DMS 273 (cell line): ENCODE data around the gene TMEM237.
"Not testable (repeated sequence)": the region's sequence is repeated elsewhere in the genome, so short reads cannot be mapped to it uniquely, and the experiment has no call there.

Experiments used
- DNase-seq: peaks from one replicate; lab custom pipeline; 2025; ENCODE audit not compliant: unreplicated experiment; lab: John Stamatoyannopoulos, UW

Gene TMEM237, protein sequence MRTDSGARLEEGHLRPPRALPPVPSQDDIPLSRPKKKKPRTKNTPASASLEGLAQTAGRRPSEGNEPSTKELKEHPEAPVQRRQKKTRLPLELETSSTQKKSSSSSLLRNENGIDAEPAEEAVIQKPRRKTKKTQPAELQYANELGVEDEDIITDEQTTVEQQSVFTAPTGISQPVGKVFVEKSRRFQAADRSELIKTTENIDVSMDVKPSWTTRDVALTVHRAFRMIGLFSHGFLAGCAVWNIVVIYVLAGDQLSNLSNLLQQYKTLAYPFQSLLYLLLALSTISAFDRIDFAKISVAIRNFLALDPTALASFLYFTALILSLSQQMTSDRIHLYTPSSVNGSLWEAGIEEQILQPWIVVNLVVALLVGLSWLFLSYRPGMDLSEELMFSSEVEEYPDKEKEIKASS

DNA sequence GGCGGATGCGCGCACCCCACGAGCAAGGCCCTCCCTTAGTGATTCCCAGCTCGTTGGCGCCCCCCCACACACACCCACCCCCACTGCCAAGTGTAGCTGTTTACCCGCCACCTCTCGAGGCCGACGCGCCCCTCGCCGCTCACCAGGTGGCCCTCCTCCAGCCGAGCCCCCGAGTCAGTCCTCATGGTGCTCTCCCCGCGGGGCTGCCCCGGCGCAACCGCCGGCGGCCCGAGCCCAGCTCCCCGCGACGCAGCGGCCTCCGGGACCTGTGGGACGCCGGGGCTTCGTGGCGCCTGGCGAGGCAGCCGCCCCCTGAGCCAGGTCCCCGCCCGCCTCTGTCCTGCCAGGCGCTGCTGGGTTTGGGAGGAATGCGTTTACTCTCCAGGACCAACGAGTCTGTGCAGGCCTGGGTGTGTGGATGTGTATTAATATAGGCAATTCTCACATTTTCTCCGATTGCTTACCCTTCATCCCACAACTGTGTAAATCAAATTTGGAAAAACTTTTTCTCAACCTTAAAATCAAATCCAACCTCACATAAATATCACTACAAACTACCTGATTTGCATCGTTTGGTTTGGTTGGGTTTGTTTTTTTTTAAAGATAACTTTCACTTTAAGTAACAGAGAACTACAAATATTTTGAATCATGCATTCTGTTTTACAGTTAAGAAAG, at the start of gene TMEM237:
TMEM237 (minus strand) TSS at position 288 of the 675 bp plus-strand sequence; CDS start at position 185, 103 bp downstream.
- DNase-seq, result peak; percentile 83

DNA sequence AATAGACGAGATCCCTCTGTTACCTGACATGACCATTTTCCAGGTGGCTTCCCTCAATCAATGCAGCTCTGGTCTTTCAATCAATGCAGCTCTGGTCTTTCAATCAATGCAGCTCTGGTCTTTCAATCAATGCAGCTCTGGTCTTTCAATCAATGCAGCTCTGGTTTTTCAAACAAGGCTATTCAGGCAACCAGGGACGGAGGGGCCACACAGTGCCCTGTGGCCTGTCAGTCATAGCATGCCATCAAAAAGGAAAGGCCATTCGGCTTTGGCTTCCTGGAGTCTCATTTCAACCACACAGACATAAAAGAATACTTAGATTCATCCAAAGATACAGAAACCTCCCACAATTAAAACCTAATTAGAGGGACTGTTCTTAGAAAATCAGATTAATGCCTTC, 41.9 kb upstream of the TMEM237 start:
- no peak for DNase-seq

DNA sequence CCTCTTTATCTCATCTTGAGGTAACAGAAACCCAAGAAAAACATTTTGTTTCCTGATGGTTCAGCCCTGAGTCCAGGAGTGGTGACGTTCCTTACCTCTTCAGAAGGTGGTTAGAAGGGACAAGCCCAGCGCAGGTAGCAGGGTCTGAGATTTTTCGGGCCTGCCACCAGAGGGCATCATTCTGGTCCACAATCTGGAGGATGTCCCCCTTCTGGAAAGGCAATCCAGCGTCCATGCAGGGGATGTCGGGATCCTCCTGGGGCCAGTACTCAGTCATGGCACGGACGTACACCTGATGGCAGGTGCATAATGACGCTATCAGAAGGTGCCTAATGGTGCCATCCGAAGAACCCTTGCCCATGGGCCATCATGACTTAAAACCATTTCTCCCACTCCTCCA, 37.4 kb upstream of the TMEM237 start:
- DNase-seq, result peak; percentile 40

DNA sequence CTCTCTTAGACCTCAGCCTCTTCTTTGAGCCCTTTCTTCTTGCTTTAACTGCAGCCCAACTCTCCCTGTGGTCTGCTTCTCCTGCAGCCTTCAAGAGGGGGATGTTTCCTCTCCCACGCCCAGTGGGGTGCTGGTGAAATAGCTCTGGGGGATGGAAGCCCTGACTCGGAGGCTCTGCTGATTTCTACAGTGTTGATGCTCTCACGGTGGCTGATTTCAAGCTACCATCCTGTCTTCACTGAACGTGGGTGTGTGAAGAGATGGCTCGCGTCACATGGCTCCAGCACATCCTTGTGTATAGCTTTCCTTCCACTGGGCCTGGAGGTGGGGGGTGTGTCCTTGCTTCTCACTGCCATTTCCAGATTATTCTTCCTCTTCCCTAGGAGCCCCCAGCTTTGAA, 35.1 kb upstream of the TMEM237 start:
- no peak for DNase-seq

DNA sequence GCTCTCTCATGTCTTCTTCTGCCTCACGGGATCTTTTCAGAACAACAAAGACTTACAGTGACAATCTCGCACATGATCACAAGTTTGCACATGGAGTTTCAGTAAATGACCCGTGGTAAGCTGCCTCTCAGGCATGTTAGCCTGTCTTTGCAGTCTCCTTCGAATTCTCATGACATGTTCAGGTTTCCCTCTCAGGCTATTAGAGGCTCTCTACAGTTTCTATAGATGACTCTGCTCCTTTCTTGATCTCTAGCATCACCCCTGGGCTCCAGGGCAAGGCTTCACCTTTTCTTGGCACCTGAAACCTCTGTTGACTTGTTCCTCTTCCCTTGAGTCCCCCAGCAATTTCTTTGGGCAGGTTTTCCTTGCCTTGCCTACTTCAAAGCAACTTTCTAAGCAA, 32.2 kb upstream of the TMEM237 start:
- no peak for DNase-seq

DNA sequence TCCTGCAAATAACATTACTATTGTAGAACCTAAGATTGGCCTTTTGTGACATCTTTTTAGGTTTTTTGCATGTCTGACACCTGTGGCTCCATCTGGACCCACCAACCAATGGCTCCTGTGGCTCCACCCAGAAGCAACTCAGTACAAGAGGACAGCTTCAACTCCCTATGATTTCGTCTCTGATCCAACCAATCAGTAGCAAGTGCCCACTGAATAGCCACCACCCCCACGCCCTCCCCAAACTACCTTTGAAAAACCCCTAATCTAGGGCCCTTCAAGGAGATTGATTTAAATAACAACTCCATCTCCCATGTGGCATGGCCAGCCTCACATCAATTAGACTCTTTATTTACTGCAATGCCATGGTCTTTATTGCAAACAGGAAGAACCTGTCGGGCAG, 31.5 kb upstream of the TMEM237 start:
- DNase-seq, result no peak

DNA sequence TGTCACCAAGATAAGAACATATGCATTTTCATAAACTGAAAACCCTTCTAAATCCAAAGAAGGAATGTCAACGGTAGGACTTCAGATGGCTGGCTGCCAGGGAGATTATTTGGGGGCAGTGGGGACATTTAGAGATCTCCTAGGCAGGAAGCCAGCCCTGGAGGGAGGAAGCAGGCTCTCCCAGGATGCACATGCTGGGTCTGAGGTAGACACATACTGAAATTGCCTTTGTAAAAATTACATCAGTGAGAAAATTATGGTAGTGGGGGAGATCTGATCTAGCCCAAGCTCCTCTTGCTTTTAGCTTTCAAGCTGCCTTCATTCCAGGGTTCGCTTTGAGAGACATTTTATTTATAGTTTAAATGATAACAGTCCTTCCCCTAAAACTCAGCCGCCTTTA, 31.0 kb upstream of the TMEM237 start:
- no peak for DNase-seq

DNA sequence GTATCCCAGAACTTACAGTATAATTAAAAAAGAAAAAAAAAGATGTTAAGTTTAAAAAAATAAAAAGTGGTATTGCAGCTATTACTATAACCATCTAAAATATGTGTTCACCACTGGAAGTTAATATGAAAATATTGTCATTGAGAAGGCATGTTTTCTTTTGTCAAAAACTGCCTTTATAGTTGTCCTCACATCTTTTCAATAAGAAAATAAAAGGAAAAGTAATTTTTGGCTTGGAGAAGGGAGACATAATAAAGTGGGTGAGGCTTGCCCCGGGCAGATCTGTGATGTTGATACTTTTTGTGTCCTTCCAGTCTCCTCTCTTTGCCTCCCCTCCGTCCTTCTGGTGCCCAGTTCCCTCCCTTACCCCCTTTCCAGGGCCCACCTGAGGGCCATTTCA, 30.2 kb upstream of the TMEM237 start:
- DNase-seq, result no peak

DNA sequence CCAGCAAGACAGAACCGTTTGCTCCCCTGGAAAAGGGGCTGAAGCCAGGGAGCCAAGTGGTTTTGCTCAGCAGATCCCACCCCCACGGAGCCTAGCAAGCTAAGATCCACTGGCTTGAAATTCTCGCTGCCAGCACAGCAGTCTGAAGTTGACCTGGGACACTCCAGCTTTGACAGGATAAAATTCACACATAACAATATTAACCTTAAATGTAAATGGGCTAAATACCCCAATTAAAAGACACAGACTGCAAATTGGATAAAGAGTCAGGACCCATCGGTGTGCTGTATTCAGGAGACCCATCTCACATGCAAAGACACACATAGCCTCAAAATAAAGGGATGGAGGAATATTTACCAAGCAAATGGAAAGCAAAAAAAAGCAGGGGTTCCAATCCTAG, 27.9 kb upstream of the TMEM237 start:
- DNase-seq, result not testable (repeated sequence)

DNA sequence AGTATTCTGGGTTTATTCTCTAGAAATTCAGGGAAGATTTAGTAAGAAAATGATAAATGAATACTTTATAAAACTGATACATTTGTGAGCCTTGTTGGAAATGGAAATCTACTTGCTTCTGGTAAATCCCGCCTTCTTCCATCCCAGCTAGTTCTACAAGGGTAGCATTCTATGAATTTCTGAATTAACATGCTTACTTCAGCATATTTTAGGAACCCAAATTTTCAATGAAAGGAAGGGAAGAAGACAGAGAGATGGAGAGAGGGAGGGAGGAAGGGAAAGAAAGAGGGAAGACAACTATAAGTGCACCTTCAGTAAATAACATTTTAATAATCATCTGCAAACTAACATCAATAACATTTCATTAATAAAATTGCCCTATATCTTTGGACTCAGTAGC, 26.6 kb upstream of the TMEM237 start:
- DNase-seq, result no peak

DNA sequence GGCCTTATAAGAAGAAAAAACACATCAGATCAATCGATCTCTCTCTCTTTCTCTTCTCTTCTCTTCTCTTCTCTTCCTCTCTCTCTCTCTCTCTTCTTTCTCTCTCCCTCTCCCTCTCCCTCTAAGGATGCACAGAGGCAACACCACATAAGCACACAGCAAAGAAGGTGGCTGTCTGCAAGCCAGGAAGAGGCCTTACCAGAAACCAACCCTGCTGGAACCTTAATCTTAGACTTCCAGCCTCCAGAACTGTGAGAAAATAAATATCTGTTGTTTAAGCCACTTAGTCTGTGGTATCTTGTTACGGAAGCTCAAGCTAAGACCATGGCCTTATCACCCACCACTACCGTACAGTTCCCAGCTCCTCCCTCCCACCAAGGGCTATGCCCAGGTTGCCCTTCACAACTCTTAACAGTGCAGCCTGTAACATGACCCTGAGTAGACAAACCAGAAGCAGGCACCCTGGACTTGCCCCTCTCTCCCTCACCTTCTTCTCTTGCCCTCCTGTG, 25.2 kb upstream of the TMEM237 start:
- DNase-seq, result no peak

DNA sequence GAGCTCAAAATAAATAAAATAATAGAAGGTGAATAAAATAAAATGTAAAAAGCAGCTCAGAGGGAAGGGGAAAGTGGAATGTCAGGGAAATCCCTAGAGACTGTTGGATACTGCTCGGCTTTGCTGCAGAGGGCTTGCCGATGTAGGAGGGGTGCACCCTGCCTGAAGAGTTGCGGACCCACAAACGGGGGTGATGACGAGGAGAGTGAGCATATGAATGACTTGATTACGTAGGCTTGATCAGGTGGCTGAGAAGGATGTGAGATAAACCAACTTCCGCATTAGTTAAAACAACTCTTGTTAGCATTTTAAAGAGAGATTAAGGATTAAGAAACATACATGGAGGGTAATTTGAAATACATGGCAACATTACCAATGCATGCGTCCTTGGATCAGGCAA, 21.0 kb upstream of the TMEM237 start:
- DNase-seq, result no peak

DNA sequence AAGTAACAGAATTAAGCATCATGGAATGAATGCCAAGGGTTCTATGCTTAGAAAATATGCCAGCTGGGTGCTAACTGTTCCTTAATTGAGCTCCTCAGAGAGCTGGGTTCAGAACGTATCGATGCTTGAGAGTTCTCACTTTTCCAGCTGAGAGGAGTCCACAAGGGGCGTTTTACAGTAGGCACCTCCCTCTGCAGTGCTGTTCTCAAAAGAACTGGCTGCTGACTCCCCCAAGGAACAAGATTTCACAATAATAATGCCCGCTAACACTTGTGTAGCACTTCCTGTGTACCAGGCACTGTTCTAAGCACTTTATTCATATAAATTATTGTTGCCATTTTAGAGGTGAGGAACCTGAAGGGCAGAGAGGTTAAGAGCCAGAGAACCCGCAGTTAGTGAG, 18.1 kb upstream of the TMEM237 start:
- DNase-seq, result no peak

DNA sequence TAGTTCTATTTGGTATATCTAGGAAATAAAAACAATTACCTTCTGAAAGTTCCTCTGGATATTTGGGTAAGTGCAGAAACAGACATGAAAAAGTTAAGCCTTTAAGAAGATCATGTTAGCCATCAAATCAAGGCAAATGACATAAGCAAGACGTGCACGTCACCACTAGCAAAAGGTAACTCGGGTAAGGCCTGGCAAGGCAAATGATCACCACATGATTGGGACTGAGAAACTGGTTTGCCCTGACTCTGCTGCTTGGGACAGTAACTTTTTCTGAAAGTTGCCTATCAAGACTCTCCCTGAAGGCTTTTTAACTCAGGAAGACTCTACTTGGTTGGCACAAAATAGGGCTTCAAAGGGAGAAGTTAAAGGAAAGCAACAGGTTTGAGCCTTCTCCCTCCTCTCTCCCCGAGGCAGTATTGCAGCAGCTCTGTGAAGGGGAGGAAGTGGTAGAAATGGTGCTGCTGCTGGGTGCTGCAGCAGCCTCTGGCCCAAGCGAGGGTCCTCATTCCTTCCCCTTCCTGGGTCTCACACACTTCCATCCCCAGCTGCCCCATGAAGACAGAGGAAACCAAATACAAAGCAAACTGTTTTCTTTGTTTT, 17.1 kb upstream of the TMEM237 start:
- DNase-seq, result no peak

DNA sequence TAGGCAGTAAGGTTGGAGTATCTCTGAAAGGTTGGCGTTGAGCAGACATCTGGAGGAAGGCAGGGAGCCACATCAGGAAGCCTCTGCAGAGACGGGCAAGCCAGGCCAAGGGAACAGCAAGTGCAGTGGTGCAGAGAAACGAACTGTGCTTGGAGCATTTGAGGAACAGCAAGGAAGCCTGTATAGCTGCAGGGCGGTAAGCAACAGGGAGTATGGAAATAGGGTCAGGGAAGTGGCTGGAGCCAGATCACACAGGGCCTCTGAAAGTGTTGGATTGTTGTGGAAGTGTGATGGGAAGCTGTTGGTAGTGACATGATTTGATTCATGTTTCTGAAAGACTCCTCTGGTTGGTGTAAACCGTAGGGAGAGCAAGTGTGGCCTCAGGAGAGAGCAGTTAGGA, 13.4 kb upstream of the TMEM237 start:
- no peak for DNase-seq

DNA sequence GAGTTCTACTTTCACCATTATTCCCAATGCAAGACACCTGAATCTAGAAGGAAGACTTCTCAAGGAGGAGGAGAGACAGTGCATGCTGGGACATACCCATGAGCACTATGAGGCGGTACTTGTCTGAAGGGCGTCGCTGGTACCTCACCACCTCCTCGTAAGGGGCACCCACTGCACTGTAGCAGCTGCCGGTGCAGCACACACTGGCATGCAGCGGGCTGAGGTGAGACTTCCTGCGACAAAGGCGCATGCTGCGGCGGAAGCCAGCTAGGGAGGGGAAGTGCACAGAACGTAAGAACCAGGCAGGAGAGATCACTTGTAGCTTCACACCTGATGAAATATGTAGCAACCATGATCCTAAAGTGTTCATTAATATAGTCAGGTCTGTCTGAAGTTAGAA, 12.8 kb upstream of the TMEM237 start:
- no peak for DNase-seq

DNA sequence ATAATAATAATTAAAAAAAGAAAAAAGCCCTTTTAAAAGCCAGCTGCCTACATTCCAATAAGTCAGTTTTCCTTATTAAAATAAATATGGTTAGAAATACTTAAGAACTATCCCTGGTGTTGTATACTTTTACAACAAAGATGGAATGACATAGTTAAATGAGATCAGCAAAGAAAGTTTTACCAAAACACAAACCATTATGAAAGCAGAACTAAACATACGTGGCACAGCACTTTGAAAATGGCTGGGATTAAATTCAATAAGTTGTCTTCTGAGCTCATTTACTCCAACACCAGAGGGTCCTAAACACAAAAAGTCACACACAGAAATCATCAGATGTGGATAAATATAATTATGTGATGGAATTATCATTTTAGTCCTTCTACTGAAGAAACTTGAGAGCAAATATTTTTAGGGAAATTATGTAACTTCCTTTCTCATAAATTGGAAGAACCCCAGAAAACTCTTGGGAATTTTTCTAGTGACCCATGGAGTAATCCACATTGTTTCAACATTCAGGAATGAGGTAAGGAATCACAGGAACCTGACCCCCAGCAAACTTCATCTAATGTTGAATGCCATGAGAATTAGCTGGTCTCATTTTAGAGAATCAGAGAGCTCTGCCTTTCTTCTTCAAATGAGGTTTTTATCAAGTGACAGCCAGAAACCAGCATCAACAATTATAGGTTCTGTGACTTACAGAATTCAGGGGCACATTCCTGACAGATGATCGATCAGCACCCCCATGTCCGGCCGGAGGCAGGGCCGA, 11.5 kb upstream of the TMEM237 start:
- DNase-seq, result no peak

DNA sequence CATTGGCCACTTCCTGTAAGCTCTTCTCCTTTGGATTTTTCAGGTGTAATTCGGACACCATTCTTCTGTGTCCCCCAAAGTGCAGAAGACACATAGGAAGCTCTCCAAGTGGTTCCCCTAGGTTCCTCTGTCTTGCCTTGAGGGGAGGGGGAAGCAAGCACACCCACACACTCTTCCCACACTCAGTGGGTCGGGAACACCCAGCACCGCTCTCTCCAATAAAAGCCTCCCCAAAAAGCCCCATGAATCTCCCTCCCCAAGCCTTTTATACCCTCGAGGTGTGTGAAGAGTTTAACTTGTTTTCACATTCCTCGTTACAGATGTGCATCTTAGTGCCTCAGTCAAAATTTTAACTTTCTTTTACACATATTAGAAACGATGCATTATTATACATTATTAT, 9.9 kb upstream of the TMEM237 start:
- no peak for DNase-seq

DNA sequence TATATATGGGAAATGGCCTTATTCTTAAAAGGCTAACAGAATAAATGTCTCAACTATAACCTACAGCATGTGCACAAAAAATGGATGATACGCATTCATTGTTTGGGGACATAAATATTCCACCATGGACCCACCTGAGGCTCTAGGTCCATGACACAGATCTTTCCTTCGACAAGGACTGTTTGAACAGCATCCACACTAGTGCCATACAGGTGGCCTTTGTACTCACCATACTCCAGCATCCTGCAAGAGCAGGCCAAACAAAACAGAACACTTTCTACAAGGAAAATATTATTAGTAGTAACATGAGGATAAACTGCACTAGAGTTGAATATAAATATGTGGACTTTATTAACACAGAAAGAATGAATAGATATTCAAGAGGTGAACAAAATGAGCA, 6.1 kb upstream of the TMEM237 start:
- no peak for DNase-seq

DNA sequence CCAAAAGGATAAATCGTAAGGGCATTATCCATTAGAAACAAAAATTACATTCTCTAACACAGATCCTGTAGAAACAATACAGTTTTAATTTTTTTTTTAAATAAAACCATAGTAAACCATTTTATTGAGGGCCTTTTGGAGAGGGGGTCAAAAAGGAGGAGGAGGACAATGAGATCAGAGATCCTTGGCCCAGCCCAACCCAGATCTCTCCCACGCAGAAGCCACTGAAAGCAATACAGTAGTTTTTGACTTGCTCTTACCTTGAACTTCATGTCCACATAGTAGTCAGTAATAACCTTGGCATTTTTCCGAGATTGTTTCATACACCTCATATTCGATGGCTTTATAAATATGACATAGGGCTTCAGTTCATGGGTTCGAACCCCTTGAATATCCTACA, 4.1 kb upstream of the TMEM237 start:
- DNase-seq, result no peak

DNA sequence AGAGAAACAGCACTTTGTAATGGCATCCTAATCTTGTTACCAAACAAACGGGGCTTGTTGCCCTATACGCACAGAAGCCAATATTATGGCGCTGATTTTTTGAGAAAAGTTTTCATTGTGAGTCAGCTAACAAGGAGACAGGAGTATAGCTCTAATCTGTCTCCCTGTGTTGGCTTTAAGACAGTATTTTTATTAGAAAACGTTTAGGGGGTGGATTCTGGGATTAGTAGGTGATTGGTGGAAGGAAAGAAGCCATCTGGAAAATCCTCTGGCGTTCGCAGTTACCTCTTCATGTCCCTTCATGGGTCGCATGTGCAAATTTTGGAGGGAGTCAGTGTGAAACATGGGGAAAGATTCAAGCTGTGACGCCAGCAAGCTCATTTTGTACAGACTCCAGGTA, 698 bp upstream of the TMEM237 start:
- peak; percentile 20 for DNase-seq
